Measurements from ENCODE around the gene IGSF9. TPM values are rescaled to one million over a fixed set of nuclear protein-coding genes. Genes with fewer than 3 reads are reported as not detected.

IGSF9 gene, protein sequence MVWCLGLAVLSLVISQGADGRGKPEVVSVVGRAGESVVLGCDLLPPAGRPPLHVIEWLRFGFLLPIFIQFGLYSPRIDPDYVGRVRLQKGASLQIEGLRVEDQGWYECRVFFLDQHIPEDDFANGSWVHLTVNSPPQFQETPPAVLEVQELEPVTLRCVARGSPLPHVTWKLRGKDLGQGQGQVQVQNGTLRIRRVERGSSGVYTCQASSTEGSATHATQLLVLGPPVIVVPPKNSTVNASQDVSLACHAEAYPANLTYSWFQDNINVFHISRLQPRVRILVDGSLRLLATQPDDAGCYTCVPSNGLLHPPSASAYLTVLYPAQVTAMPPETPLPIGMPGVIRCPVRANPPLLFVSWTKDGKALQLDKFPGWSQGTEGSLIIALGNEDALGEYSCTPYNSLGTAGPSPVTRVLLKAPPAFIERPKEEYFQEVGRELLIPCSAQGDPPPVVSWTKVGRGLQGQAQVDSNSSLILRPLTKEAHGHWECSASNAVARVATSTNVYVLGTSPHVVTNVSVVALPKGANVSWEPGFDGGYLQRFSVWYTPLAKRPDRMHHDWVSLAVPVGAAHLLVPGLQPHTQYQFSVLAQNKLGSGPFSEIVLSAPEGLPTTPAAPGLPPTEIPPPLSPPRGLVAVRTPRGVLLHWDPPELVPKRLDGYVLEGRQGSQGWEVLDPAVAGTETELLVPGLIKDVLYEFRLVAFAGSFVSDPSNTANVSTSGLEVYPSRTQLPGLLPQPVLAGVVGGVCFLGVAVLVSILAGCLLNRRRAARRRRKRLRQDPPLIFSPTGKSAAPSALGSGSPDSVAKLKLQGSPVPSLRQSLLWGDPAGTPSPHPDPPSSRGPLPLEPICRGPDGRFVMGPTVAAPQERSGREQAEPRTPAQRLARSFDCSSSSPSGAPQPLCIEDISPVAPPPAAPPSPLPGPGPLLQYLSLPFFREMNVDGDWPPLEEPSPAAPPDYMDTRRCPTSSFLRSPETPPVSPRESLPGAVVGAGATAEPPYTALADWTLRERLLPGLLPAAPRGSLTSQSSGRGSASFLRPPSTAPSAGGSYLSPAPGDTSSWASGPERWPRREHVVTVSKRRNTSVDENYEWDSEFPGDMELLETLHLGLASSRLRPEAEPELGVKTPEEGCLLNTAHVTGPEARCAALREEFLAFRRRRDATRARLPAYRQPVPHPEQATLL
- 36.4 and 44.3 TPM in 2 replicates for total RNA-seq (ENCODE audit: low replicate concordance)
- long read RNA-seq, partial matches to known transcripts = 3 of 3 reads
- long read RNA-seq, other reads (novel, unspliced or antisense) = 0 of 3 reads

DNA sequence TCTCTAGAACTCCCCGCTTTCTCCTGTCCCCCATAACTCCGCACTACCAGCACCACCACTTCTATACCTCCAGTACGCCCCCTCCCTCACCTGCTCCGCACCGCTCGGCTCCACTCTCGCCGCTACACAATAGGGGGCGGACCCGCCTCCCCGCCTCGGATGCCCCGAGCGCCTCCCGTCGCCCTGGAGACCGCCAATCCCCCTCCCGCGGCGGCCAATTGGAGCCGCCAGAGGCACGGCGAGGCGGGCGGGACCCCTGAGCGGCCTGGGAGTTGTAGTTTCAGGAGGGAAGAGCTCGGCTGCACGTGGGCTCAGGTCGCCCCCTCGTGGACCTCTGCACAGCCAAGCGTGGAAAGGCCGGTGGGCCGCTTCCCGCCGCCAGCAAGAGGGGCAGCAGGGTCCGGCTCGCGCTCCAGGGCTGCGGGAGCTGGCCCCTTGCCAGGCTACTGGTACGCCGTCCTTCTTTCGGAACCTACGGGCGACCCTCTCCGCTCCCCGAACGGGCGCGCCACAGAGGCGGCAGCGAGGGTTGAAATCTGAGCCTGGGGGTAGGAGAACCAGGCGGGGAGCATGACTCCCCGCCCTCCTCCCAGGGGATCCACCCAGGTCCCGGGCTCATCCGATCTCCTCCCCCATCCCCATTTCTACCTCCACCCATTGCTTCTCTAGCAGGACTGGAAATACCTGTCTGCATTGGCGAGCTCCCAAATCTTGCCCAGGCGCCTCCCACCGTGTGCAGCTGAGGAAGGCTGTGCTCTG lies at the start of gene IGSF9:
TSS of gene IGSF9 (minus strand) at position 131 of the 759 bp plus-strand sequence. CDS start 2,159 bp downstream, outside the sequence.
- H3K4me3 Mint-ChIP-seq = peak within 1 kb of the TSS; percentile 98
- H3K27ac Mint-ChIP-seq = peak within 1 kb of the TSS; percentile 91
- peaks cover 52% of the 10 kb centered on the region for H3K4me1 Mint-ChIP-seq (ENCODE audit: unreplicated experiment)
- DNase-seq (ENCODE audit: extremely low spot score, unreplicated experiment) = peak; percentile 95
- peaks cover 4% of the 10 kb centered on the region for H3K36me3 Mint-ChIP-seq
- TF ChIP-seq, protein P1, sequence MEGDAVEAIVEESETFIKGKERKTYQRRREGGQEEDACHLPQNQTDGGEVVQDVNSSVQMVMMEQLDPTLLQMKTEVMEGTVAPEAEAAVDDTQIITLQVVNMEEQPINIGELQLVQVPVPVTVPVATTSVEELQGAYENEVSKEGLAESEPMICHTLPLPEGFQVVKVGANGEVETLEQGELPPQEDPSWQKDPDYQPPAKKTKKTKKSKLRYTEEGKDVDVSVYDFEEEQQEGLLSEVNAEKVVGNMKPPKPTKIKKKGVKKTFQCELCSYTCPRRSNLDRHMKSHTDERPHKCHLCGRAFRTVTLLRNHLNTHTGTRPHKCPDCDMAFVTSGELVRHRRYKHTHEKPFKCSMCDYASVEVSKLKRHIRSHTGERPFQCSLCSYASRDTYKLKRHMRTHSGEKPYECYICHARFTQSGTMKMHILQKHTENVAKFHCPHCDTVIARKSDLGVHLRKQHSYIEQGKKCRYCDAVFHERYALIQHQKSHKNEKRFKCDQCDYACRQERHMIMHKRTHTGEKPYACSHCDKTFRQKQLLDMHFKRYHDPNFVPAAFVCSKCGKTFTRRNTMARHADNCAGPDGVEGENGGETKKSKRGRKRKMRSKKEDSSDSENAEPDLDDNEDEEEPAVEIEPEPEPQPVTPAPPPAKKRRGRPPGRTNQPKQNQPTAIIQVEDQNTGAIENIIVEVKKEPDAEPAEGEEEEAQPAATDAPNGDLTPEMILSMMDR (conservative IDR thresholded peaks at IDR 0.05) = peak; percentile 69
- peaks cover 3% of the 10 kb centered on the region for H3K27me3 Mint-ChIP-seq
- no peaks in the 10 kb centered on the region for H3K9me3 Mint-ChIP-seq

DNA sequence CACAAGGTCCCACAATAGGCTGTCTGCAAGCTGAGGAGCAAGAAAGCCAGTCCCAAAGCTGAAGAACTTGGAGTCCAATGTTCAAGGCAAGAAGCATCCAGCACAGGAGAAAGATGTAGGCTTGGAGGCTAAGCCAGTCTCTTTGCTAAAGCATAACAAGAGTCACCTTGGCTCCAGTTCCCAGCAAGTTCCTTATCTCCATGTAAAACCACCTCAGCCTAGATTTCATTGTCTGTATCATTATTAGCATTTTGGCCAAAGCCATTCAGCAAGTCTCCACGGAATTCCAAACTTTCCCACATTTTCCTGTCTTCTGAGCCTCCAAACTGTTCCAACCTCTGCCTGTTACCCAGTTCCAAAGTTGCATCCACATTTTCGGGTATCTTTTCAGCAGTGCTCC lies 49.5 kb upstream of the IGSF9 start:
- TF ChIP-seq, protein P1 (conservative IDR thresholded peaks at IDR 0.05) = no peak
- H3K27me3 Mint-ChIP-seq = peaks cover 15% of the 10 kb centered on the region
- H3K27ac Mint-ChIP-seq = no peak overlapping the region
- H3K9me3 Mint-ChIP-seq = no peaks in the 10 kb centered on the region
- no peak for DNase-seq (ENCODE audit: extremely low spot score, unreplicated experiment)
- no peak overlapping the region for H3K4me3 Mint-ChIP-seq
- no peaks in the 10 kb centered on the region for H3K36me3 Mint-ChIP-seq
- H3K4me1 Mint-ChIP-seq (ENCODE audit: unreplicated experiment) = no peaks in the 10 kb centered on the region

DNA sequence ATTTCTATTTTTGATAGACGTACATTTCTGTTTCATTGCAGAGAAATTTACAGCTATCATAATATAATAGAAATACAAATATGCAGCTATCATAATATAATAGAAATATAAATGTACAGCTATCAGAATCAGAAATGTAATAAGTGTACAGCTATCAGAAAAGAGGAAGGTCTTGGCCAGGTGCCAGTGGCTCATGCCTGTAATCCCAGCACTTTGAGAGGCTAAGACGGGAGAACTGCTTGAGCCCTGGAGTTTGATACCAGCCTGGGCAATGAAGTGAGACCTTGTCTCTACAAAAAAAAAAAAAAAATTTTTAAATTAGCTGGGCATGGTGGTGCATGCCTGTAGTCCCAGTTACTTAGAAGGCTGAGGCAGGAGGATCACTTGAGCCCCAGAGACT lies 48.5 kb upstream of the IGSF9 start:
- no peaks in the 10 kb centered on the region for H3K9me3 Mint-ChIP-seq

DNA sequence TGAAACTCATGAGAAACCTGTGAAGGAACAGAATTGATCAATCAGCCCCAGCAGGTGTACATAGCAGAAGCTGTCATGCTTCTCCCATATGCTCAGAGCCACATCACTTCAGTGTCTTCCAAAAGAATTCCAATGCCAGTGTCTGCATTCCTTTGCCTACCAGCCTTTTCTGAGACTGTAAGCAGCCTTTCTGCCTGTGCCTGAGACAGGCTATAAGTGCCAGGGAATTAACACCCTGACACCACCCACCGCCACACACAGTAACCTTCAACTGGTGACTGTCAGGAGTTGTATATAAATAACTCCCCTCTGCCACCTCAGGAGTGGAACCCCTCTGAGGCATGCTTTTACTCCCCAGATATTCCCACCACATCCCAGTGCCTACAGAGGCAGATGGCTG lies 46.7 kb upstream of the IGSF9 start:
- no peak overlapping the region for H3K27ac Mint-ChIP-seq
- TF ChIP-seq, protein P1 (conservative IDR thresholded peaks at IDR 0.05) = no peak
- no peaks in the 10 kb centered on the region for H3K4me1 Mint-ChIP-seq (ENCODE audit: unreplicated experiment)
- no peak overlapping the region for H3K4me3 Mint-ChIP-seq
- DNase-seq (ENCODE audit: extremely low spot score, unreplicated experiment) = no peak
- no peaks in the 10 kb centered on the region for H3K36me3 Mint-ChIP-seq
- no peaks in the 10 kb centered on the region for H3K9me3 Mint-ChIP-seq
- H3K27me3 Mint-ChIP-seq = peaks cover 5% of the 10 kb centered on the region

More for the DNA sequence above, 48.5 kb upstream of the IGSF9 start:
- Mint-ChIP-seq H3K36me3 (no peaks in the 10 kb centered on the region), H3K4me3 (no peak overlapping the region), H3K27ac (no peak overlapping the region), H3K27me3 (peaks cover 9% of the 10 kb centered on the region), H3K4me1 (ENCODE audit: unreplicated experiment) (no peaks in the 10 kb centered on the region)
- TF ChIP-seq, protein P1 (conservative IDR thresholded peaks at IDR 0.05) = no peak
- DNase-seq (ENCODE audit: extremely low spot score, unreplicated experiment) = no peak
